GM12878 (cell line): ENCODE results near the gene NEU1. TPM values are rescaled to one million over a fixed set of nuclear protein-coding genes. Genes with fewer than 3 reads are reported as not detected.

Experiments used
- ATAC-seq: fragments of 200-7000 bp; cut with Tn5 transposase; 3 replicates; pipeline ENCODE4 v1.9.1; 2020; ENCODE audit warnings: mild to moderate bottlenecking, moderate library complexity
- BruUV-seq: library from RNA; stranded (reverse); fragments of 400-500 nt; replicated peaks from 2 replicates; lab custom pipeline; 2021; lab: Mats Ljungman, UMichigan
- CTCF ChIA-PET: fragments of 300-600 bp; sonication (Branson Sonifier 250); formaldehyde crosslinking; extraction: SDS; loops from one replicate; lab custom pipeline; 2021; ENCODE audit warnings: inconsistent platforms; lab: Yijun Ruan, JAX
- POLR2A ChIA-PET: fragments of 350-600 bp; formaldehyde crosslinking; extraction: SDS; loops from one replicate; lab custom pipeline; 2021; ENCODE audit warnings: inconsistent platforms; lab: Charles Lee
- RAD21 ChIA-PET: fragments of 300-600 bp; sonication (Branson Sonifier 250); formaldehyde crosslinking; loops from one replicate; lab custom pipeline; 2023; ENCODE audit warnings: antibody characterized with exemption; ENCODE audit not compliant: unreplicated experiment; lab: Charles Lee
- SMC1A ChIA-PET: fragments of 300-600 bp; sonication (Branson Sonifier 250); formaldehyde crosslinking; loops from one replicate; lab custom pipeline; 2023; ENCODE audit not compliant: unreplicated experiment, uncharacterized antibody; lab: Charles Lee
- DNase-seq: peaks from one replicate; pipeline ENCODE4 v3.0.0-alpha.2; 2011; ENCODE audit warnings: low read depth, low spot score
- FAIRE-seq: peaks from 3 replicates; lab custom pipeline; 2011; peaks lifted over from hg19 to GRCh38; lab: Jason Lieb, UNC
- H2AFZ ChIP-seq: 2 replicates; pipeline ENCODE4 v1.6.0; 2011; ENCODE audit warnings: low read depth, low read length, control low read depth; ENCODE audit not compliant: control insufficient read depth
- H3K27ac ChIP-seq: 2 replicates; pipeline ENCODE4 v1.5.1; 2011; ENCODE audit warnings: control low read depth; ENCODE audit not compliant: control insufficient read depth, insufficient read depth
- H3K27me3 ChIP-seq, 2 experiments: replicated peaks in 1 of 2; 2 replicates each; pipeline versions ENCODE4 v1.6.0 to v1.6.1; 2011; ENCODE audit warnings: low read length in 1 of 2; ENCODE audit not compliant: control insufficient read depth in 2 of 2, insufficient read depth in 2 of 2
- H3K36me3 ChIP-seq, 2 experiments: 2 replicates each; pipeline ENCODE4 v1.5.1; 2011; ENCODE audit warnings: low read length in 1 of 2; ENCODE audit not compliant: control insufficient read depth in 2 of 2, insufficient read depth in 2 of 2
- H3K4me1 ChIP-seq: 2 replicates; pipeline ENCODE4 v1.6.1; 2011; ENCODE audit warnings: mild to moderate bottlenecking, low read length, moderate library complexity, mixed read lengths; ENCODE audit not compliant: control insufficient read depth, insufficient read depth
- H3K4me2 ChIP-seq: 2 replicates; pipeline ENCODE4 v1.6.0; 2011; ENCODE audit warnings: control low read depth; ENCODE audit not compliant: control insufficient read depth, insufficient read depth
- H3K4me3 ChIP-seq: fragments of 200-600 bp; sonication (generic); 2 replicates; pipeline ENCODE4 v1.5.1; 2016
- H3K79me2 ChIP-seq: 2 replicates; pipeline ENCODE4 v1.6.0; 2011; ENCODE audit warnings: low read length; ENCODE audit not compliant: control insufficient read depth, insufficient read depth
- H3K9ac ChIP-seq: 2 replicates; pipeline ENCODE4 v1.8.0; 2011; ENCODE audit warnings: low read length, control low read depth, mixed read lengths; ENCODE audit not compliant: control insufficient read depth, insufficient read depth
- H3K9me3 ChIP-seq: replicated peaks from 3 replicates; pipeline ENCODE4 v1.5.1; 2011; ENCODE audit warnings: mild to moderate bottlenecking, low read length; ENCODE audit not compliant: control insufficient read depth, insufficient read depth
- H4K20me1 ChIP-seq: 2 replicates; pipeline ENCODE4 v1.6.0; 2011; ENCODE audit not compliant: control insufficient read depth, insufficient read depth
- CEBPB ChIP-seq, 2 experiments: fragments of 150-350 bp in 1 of 2; IDR thresholded peaks; 2 replicates each; pipeline ENCODE4 v1.6.1; 2012 to 2014; ENCODE audit warnings: low read depth in 2 of 2, low read length in 2 of 2, borderline replicate concordance in 1 of 2, inconsistent platforms in 1 of 2
- ESRRA ChIP-seq: IDR thresholded peaks from 2 replicates; pipeline ENCODE4 v1.6.1; 2012; ENCODE audit warnings: mild to moderate bottlenecking, low read length, improper control_type of control experiment
- JUNB ChIP-seq: IDR thresholded peaks from 2 replicates; pipeline ENCODE4 v1.6.1; 2016; ENCODE audit warnings: antibody characterized with exemption, mild to moderate bottlenecking
- NRF1 ChIP-seq: conservative IDR thresholded peaks from 2 replicates; pipeline ENCODE4 v1.6.1; 2011; ENCODE audit warnings: mild to moderate bottlenecking, low read depth, low read length, improper control_type of control experiment
- RFX5 ChIP-seq: IDR thresholded peaks from 2 replicates; pipeline ENCODE4 v1.6.1; 2011; ENCODE audit warnings: low read depth, low read length, improper control_type of control experiment
- SREBF2 ChIP-seq: IDR thresholded peaks from 2 replicates; pipeline ENCODE4 v1.6.1; 2012; ENCODE audit warnings: mild to moderate bottlenecking, low read length
- STAT3 ChIP-seq: IDR thresholded peaks from 2 replicates; pipeline ENCODE4 v1.6.1; 2011; ENCODE audit warnings: low read depth, low read length, improper control_type of control experiment
- SUPT20H ChIP-seq: IDR thresholded peaks from 2 replicates; pipeline ENCODE4 v1.6.1; 2011; ENCODE audit warnings: low read depth, mild to moderate bottlenecking, low read length, moderate library complexity, borderline replicate concordance; ENCODE audit not compliant: control insufficient read depth
- TAF1 ChIP-seq: IDR thresholded peaks from 2 replicates; pipeline ENCODE4 v1.6.1; 2011; ENCODE audit warnings: mild to moderate bottlenecking, low read depth, low read length, borderline replicate concordance
- TBL1XR1 ChIP-seq: IDR thresholded peaks from 2 replicates; pipeline ENCODE4 v1.6.1; 2012; ENCODE audit warnings: low read depth, low read length, improper control_type of control experiment
- ZNF384 ChIP-seq: IDR thresholded peaks from 2 replicates; pipeline ENCODE4 v1.6.1; 2012; ENCODE audit warnings: low read depth, mild to moderate bottlenecking, low read length, improper control_type of control experiment, borderline replicate concordance
- WGBS: methylation state at CpG from one replicate; pipeline ENCODE4 v1.1.6; 2016; ENCODE audit warnings: low lambda C conversion rate; ENCODE audit not compliant: insufficient replicate concordance, insufficient coverage; ENCODE audit errors: missing lambda C conversion rate; 5-methylcytosine and 5-hydroxymethylcytosine counted together
- in situ Hi-C: fragments of 300-500 bp; cut with MboI; formaldehyde crosslinking; loops from 9 replicates; pipeline ENCODE4 v1.14.3; 2018; ENCODE audit warnings: mixed read lengths
- intact Hi-C: fragments of 100-400 bp; cut with micrococcal nuclease; formaldehyde crosslinking; loops from one replicate; pipeline ENCODE4 v1.14.2; 2022; ENCODE audit not compliant: unreplicated experiment
- polyA plus RNA-seq, 11 experiments: library from polyadenylated mRNA; depleted of rRNA in 4 of 11; unstranded in 6 of 11; stranded (reverse) in 5 of 11; fragments of >200 nt; fragmentation: Nextera tagmentation in 4 of 11; fragmentation: Illumina TruSeq in 1 of 11; extraction: Ambion mirVana in 4 of 11; extraction: Trizol in 1 of 11; gene quantifications; 1 replicate in 1 of 11; 2 replicates in 10 of 11; pipeline versions ENCODE4 v1.2.1 to v1.2.3, GENCODE V29; 2011 to 2016; ENCODE audit warnings: inconsistent platforms in 2 of 11, missing spikeins in 2 of 11, low read depth in 1 of 11
- total RNA-seq, 4 experiments: library from RNA; depleted of rRNA in 3 of 4; stranded (reverse); fragments of >200 nt in 3 of 4; fragmentation: Illumina TruSeq in 1 of 4; extraction: Trizol in 1 of 4; gene quantifications; 2 replicates each; pipeline versions ENCODE4 v1.2.1 to v1.2.3, GENCODE V29; 2013 to 2021
- TF ChIP-seq, protein P1 (sequence below): fragments of 150-350 bp; IDR thresholded peaks from 2 replicates; pipeline ENCODE4 v1.6.1; 2014; ENCODE audit warnings: mild to moderate bottlenecking, low read depth, low read length
- TF ChIP-seq, protein P2 (sequence below): fragments of 450-650 bp; formaldehyde crosslinking; IDR thresholded peaks from 2 replicates; pipeline ENCODE4 v1.5.0; 2022; ENCODE audit warnings: mild to moderate bottlenecking, missing genetic modification characterization
- TF ChIP-seq, protein P3 (sequence below): fragments of 450-650 bp; IDR thresholded peaks from 2 replicates; pipeline ENCODE4 v1.6.1; 2017; ENCODE audit warnings: antibody characterized with exemption, mild to moderate bottlenecking, moderate library complexity

The NEU1 gene
- total and polyA plus RNA-seq, 10 of the 15 experiments (the other 5 are each of a cell fraction or from before 2014, with no cell fraction given): 7.2 to 26.9 (median 21.6) TPM

DNA sequence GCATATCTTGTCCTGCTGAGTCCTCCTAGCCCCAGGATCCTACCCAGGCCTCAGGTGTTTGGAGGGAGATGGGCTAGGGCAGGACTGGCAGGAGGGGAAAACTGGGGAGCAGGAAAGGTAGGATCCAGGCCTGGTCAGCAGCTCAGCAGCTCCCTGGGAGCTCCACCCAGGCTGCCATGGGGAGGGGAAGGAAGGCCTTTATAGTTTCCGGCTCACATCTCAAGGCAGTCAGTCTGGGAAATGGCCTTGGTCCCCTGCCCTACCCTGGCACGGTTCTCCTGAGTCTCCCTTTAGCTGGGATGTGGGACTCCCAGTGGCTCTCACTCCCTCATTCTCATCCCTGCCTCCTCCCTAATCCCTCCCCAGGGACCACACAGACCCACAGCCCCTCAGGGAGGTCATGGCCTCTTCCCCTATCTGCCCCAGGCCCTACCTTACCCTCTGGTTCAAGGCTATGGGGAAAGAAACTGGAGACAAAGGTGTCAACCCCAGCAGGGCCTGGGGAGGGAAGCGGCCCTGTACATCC is 14.6 kb upstream of the NEU1 start:
- SMC1A ChIA-PET: no interaction called here
- ATAC-seq: no peak
- no peak for TF ChIP-seq TBL1XR1
- no peak for TF ChIP-seq ESRRA
- TF ChIP-seq JUNB: no peak
- TF ChIP-seq RFX5: no peak
- TF ChIP-seq SREBF2: no peak
- TF ChIP-seq SUPT20H: no peak
- no peak for TF ChIP-seq STAT3
- no peak for TF ChIP-seq CEBPB (IDR thresholded peaks at IDR 0.05; ENCODE audit: borderline replicate concordance in 1 of 2, low read depth in 2 of 2, low read length in 2 of 2)
- TF ChIP-seq, protein P1, sequence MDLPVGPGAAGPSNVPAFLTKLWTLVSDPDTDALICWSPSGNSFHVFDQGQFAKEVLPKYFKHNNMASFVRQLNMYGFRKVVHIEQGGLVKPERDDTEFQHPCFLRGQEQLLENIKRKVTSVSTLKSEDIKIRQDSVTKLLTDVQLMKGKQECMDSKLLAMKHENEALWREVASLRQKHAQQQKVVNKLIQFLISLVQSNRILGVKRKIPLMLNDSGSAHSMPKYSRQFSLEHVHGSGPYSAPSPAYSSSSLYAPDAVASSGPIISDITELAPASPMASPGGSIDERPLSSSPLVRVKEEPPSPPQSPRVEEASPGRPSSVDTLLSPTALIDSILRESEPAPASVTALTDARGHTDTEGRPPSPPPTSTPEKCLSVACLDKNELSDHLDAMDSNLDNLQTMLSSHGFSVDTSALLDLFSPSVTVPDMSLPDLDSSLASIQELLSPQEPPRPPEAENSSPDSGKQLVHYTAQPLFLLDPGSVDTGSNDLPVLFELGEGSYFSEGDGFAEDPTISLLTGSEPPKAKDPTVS: no peak
- TF ChIP-seq NRF1: no peak
- TF ChIP-seq, protein P2, sequence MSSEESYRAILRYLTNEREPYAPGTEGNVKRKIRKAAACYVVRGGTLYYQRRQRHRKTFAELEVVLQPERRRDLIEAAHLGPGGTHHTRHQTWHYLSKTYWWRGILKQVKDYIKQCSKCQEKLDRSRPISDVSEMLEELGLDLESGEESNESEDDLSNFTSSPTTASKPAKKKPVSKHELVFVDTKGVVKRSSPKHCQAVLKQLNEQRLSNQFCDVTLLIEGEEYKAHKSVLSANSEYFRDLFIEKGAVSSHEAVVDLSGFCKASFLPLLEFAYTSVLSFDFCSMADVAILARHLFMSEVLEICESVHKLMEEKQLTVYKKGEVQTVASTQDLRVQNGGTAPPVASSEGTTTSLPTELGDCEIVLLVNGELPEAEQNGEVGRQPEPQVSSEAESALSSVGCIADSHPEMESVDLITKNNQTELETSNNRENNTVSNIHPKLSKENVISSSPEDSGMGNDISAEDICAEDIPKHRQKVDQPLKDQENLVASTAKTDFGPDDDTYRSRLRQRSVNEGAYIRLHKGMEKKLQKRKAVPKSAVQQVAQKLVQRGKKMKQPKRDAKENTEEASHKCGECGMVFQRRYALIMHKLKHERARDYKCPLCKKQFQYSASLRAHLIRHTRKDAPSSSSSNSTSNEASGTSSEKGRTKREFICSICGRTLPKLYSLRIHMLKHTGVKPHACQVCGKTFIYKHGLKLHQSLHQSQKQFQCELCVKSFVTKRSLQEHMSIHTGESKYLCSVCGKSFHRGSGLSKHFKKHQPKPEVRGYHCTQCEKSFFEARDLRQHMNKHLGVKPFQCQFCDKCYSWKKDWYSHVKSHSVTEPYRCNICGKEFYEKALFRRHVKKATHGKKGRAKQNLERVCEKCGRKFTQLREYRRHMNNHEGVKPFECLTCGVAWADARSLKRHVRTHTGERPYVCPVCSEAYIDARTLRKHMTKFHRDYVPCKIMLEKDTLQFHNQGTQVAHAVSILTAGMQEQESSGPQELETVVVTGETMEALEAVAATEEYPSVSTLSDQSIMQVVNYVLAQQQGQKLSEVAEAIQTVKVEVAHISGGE (CRISPR knock-in tag): no peak
- TF ChIP-seq ZNF384: no peak
- no peak for TF ChIP-seq TAF1
- TF ChIP-seq, protein P3, sequence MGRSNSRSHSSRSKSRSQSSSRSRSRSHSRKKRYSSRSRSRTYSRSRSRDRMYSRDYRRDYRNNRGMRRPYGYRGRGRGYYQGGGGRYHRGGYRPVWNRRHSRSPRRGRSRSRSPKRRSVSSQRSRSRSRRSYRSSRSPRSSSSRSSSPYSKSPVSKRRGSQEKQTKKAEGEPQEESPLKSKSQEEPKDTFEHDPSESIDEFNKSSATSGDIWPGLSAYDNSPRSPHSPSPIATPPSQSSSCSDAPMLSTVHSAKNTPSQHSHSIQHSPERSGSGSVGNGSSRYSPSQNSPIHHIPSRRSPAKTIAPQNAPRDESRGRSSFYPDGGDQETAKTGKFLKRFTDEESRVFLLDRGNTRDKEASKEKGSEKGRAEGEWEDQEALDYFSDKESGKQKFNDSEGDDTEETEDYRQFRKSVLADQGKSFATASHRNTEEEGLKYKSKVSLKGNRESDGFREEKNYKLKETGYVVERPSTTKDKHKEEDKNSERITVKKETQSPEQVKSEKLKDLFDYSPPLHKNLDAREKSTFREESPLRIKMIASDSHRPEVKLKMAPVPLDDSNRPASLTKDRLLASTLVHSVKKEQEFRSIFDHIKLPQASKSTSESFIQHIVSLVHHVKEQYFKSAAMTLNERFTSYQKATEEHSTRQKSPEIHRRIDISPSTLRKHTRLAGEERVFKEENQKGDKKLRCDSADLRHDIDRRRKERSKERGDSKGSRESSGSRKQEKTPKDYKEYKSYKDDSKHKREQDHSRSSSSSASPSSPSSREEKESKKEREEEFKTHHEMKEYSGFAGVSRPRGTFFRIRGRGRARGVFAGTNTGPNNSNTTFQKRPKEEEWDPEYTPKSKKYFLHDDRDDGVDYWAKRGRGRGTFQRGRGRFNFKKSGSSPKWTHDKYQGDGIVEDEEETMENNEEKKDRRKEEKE: no peak
- TF ChIP-seq, all 136 proteins: peak for 0

More for the DNA sequence above, 14.6 kb upstream of the NEU1 start:
- intact Hi-C loops: no loop called here
- H4K20me1 ChIP-seq: no peaks in the 10 kb centered on the region
- no peak overlapping the region for H3K4me2 ChIP-seq
- no peaks in the 10 kb centered on the region for H3K79me2 ChIP-seq
- ChIA-PET CTCF (interaction anchor here (1.5 kb wide), 1 partner anchor 10 kb away, joined by 6 read pairs; no protein-coding TSS in a partner anchor), RAD21 (no interaction called here), POLR2A (no interaction called here)
- FAIRE-seq: no peak
- no peak overlapping the region for H2AFZ ChIP-seq
- H3K27me3 ChIP-seq: no peaks in the 10 kb centered on the region
- H3K4me3 ChIP-seq: no peak overlapping the region
- no peak overlapping the region for H3K9ac ChIP-seq
- H3K4me1 ChIP-seq: no peaks in the 10 kb centered on the region
- no peak for DNase-seq
- WGBS: 65% methylated on average over 3 of the region's 3 CpGs
- H3K27ac ChIP-seq: no peak overlapping the region
- no peaks in the 10 kb centered on the region for H3K9me3 ChIP-seq
- peaks cover 0 to 6% of the 10 kb centered on the region in 2 experiments; a peak in 3 of 4 replicates for H3K36me3 ChIP-seq
- in situ Hi-C loops: no loop called here
- no TSS peak for BruUV-seq
